Left colon (tissue), 2 donors: Measurements from ENCODE around the gene PRDM16. TPM values are rescaled to one million over a fixed set of nuclear protein-coding genes. Genes with fewer than 3 reads are reported as not detected.

Experiments
- ATAC-seq: fragments of 200-7000 bp; cut with Tn5 transposase; one replicate; pipeline ENCODE4 v1.9.1; 2020; ENCODE audit warnings: mild to moderate bottlenecking, moderate library complexity
- DNase-seq, 2 donors: peaks; one replicate each; pipeline ENCODE4 v3.0.0-alpha.2; 2020
- intact Hi-C, 2 donors: fragments of 100-400 bp; cut with DNase I in 1 of 2; cut with micrococcal nuclease in 1 of 2; formaldehyde crosslinking; loops; one replicate each; pipeline versions ENCODE4 v1.11.2 to v1.14.0; 2022; cut with DNase I, micrococcal nuclease
- total RNA-seq, 2 donors: library from RNA; stranded (reverse); fragmentation: NEBNext Ultra II Directional; extraction: Animal tissue kit (Norgen Biotek cat#: 25700); gene quantifications; one replicate each; pipeline ENCODE4 v1.2.1, GENCODE V29; 2021
- donor health status: DM: no; HTN: no; CAD: no.
- donor health status: DM: yes; HTN: yes; CAD: no.

The PRDM16 gene
- total RNA-seq, 2 donors from 2014 or later: 1.1 to 1.2 TPM

GRCh38 chr1:3064296-3064850 is 4.6 kb upstream of the PRDM16 start:
- ATAC-seq: no peak
- DNase-seq: peak in 1 of 2 donors; percentile 10
- intact Hi-C loops: no loop called here

- no peak for ATAC-seq
- peak in 1 of 2 donors; percentile 4 for DNase-seq
- intact Hi-C loops: no loop called here
Observed at GRCh38 chr1:3064901-3065300, 4.1 kb upstream of the PRDM16 start.

GRCh38 chr1:3065396-3065795 is 3.6 kb upstream of the PRDM16 start:
- intact Hi-C loops: no loop called here
- DNase-seq: peak in 1 of 2 donors; percentile 20
- ATAC-seq: no peak

- intact Hi-C loops: no loop called here
- peak in 1 of 2 donors; percentile 12 for DNase-seq
Observed at GRCh38 chr1:3065797-3066196, 3.2 kb upstream of the PRDM16 start.

GRCh38 chr1:3066250-3066711 is 2.7 kb upstream of the PRDM16 start:
- ATAC-seq (peak; percentile 40), DNase-seq (peak in 1 of 2 donors; percentile 12)
- intact Hi-C loops: no loop called here

More at GRCh38 chr1:3065797-3066196, 3.2 kb upstream of the PRDM16 start:
- no peak for ATAC-seq

- no peak for ATAC-seq
- peak in 1 of 2 donors; percentile 8 for DNase-seq
- intact Hi-C loops: no loop called here
Observed at GRCh38 chr1:3066826-3067225, 2.2 kb upstream of the PRDM16 start.

GRCh38 chr1:3067301-3067670 is 1.7 kb upstream of the PRDM16 start:
- intact Hi-C loops: no loop called here
- no peak for ATAC-seq
- no peak for DNase-seq

GRCh38 chr1:3067671-3068563 is 1.1 kb upstream of the PRDM16 start:
- ATAC-seq (no peak), DNase-seq (no peak)
- intact Hi-C loops: no loop called here

- ATAC-seq: peak; percentile 75
- intact Hi-C loops: loop anchor here in 1 of 2 donors (10.0 kb wide), 1 partner anchor 65 kb away; no protein-coding TSS in a partner anchor
- DNase-seq: peak in 1 of 2 donors; percentile 39
Observed at GRCh38 chr1:3069491-3070308, 697 bp downstream of the PRDM16 start.

GRCh38 chr1:3070309-3070643 is 1.3 kb downstream of the PRDM16 start:
- intact Hi-C loops: loop anchor here in 1 of 2 donors (10.0 kb wide), 1 partner anchor 65 kb away; no protein-coding TSS in a partner anchor
- no peak for ATAC-seq
- no peak for DNase-seq

- ATAC-seq: no peak
- intact Hi-C loops: loop anchor here in 1 of 2 donors (10.0 kb wide), 1 partner anchor 64 kb away; no protein-coding TSS in a partner anchor
- no peak for DNase-seq
Observed at GRCh38 chr1:3070644-3071564, 1.9 kb downstream of the PRDM16 start.

GRCh38 chr1:3071565-3072390 is 2.8 kb downstream of the PRDM16 start:
- DNase-seq (no peak), ATAC-seq (no peak)
- intact Hi-C loops: loop anchor here in 1 of 2 donors (10.0 kb wide), 1 partner anchor 63 kb away; no protein-coding TSS in a partner anchor

GRCh38 chr1:3072391-3073185 is 3.6 kb downstream of the PRDM16 start:
- ATAC-seq (no peak), DNase-seq (no peak)
- intact Hi-C loops: loop anchor here in 1 of 2 donors (10.0 kb wide), 1 partner anchor 62 kb away; no protein-coding TSS in a partner anchor

- ATAC-seq (no peak), DNase-seq (no peak)
- intact Hi-C loops: loop anchor here in 1 of 2 donors (10.0 kb wide), 1 partner anchor 62 kb away; no protein-coding TSS in a partner anchor
Observed at GRCh38 chr1:3073186-3073488, 4.1 kb downstream of the PRDM16 start.

GRCh38 chr1:3073489-3074296 is 4.7 kb downstream of the PRDM16 start:
- intact Hi-C loops: loop anchor here in 1 of 2 donors (10.0 kb wide), 1 partner anchor 61 kb away; no protein-coding TSS in a partner anchor
- ATAC-seq (no peak), DNase-seq (no peak)
